NCI-H446 (cell line): ENCODE measurements around the gene EDN1.
A peak's percentile ranks its signal among the peaks of the same experiment; 100 is the strongest.

ENCODE experiments used
- DNase-seq, 2 experiments: peaks; one replicate each; lab custom pipeline; 2025; lab: John Stamatoyannopoulos, UW

EDN1 gene

DNA sequence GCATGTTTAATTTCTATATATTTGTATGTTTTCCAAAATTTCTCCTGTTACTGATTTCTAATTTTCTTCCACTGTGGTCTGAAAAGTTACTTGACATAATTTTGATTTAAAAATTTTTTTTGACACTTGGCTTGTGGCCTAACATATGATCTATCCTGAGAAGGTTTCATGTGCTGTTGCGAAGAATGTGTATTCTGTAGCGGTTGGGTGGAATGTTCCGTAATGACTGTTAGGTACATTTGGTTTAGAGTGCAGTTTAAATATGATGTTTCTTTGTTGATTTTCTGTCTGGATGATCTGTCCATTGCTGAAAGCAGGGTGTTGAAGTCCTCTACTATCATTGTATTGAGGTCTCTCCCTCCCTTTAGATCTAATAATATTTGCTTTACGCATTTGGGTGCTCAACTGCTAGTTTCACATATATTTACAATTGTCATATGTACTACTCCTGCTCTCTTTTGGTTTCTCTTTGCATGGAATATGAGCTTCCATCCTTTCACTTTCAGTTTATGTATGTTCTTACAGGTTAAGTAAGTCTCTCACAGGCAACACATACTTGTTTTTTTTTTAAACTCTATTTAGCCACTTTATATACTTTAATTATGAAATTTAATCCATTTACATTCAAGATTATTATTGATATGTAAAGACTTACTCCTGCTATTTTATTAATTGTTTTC lies 19.5 kb upstream of the EDN1 start:
- no peak for DNase-seq

DNA sequence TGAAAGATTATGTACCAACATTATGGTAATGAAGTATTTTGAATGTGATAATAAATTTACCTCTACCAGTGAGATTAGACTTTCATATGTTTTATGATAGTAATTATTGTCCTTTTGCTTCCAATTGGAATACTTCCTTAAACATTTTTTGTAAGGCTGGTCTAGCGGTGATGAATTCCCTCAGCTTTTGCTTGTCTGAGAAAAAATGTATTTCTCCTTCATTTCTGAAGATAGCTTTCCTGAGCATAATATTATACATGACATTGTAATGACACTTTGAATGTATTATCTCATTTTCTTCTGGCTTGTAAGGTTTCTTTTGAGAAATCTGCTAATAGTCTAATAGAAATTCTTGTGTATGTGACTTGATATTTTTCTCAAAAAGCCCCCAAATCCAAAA lies 18.6 kb upstream of the EDN1 start:
- DNase-seq = no peak

DNA sequence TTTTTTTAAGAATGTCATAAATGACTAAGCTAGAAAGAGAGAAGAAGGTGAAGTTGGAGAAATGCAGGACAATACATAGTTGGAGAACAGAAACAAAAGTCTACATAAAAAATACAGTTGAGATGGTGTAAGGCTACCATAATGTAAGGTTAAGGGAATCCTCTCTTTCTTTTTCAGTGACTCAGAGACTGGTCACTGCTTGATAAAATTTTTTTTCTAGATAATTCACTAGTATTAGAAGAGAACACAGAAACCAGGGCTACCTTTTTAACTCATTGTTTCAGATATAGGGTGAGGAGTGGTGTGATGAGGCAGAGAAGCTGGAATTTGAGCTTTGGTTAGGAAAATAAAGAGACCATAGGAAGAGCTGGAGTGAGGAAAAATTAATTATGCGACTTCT lies 18.2 kb upstream of the EDN1 start:
- DNase-seq = no peak

DNA sequence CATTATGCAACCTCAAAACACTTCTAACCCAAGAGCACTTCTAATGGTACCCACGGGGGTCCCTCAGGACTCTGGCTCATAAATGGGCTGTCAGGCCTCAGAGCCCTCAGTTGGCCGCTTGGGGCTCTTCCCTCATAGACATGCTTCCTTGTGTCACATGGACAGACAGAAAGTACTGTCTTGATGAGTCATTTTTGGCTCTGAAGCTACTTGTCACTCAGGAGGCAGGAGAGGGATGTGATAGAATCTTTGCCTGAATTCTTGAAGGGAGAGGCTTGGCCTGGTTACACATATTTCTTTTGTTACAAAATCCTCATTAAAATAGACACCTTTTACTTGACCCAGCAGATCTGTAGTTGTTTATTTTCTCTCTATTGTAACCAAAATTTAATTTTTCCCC lies 15.1 kb upstream of the EDN1 start:
- DNase-seq = no peak

DNA sequence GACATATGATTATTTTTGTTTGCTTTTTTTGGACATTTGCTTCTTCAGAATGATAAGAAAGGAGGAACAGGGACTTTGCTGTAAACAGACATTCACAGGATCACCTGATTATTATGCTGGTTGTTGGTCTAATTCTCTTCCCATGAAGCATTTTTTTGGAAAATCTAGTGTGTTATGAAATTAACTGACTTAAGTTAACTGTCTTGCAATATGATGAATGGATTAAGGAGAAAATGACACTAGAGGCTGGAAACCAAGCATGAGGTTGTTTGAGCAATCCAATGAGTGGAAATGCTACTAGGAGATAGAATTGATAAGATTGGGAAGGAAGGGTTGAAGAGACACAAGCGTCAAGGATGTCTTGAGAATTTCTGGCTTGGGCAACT lies 13.2 kb upstream of the EDN1 start:
- DNase-seq = no peak

DNA sequence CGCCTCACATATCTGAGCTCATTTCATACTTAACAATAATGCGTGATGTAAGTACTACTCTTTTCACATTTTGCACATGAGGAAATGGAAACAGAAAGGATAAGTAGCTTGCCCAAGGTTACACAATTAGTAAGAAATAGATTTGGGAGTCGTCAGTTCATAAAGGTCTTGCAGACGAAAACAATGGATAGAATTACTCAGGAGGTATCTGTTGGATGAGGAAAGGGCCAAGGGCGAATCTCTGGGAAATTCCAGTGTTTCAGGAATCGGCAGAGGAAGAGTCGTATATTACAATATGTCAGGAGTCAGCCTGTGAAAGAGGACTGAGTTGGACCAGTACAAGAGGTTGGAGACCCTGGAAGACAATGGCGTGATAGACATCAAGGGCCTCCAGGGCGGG lies 12.8 kb upstream of the EDN1 start:
- no peak for DNase-seq

DNA sequence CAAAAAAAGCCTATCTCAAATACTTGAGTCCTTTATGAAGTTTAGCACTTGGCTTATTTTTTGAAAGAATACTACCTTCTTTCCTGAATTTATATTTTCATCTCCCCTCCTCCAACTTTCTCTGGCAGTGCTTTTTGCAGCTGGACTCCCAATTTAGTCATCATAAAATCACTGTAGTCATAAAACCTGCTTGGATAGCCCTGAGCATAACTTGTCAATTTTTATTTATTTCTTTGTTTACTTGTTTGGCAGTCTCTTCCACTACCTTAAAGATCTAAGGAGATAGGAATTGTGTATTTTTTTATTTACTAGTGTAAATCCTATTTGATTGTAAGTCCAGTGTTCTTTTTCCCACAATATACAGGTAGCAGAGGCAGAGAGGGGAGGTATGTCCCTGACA lies 11.2 kb upstream of the EDN1 start:
- DNase-seq = no peak

DNA sequence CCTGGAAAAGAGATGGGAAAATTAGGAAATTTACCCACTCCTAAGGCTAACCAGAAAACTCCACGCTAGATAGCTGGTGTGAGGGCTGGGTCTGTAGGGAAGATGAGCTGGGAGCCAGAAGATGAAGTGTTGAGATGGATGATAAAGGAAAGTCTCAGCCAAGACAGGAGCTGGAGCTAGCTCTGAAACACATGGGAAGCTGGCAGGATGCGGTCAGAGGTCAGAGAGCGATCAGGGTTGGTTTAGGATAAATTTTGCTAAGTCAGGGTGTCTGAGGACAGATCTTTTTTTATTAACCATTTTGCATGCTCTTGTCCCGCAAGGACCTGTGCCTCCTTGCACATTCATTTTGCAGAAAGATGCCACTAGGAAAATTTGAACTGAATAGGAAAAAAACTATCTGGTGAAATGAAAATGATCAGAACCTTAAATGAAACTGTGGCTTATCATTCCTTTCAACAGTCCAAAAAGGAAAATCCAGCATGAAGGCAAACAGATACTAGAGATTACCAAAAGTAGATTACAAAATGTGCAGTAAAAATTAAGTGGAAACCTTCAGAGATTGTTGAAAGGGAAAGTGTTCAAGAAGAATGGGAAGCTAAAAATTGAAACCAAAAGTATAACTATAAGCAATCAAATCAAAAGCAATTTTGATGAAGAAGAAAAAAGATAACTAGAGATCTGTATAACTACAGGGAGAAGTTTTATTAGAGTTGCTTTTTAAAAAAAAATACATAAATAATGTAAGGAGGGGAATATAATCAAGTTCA lies 10.7 kb upstream of the EDN1 start:
- DNase-seq = no peak

DNA sequence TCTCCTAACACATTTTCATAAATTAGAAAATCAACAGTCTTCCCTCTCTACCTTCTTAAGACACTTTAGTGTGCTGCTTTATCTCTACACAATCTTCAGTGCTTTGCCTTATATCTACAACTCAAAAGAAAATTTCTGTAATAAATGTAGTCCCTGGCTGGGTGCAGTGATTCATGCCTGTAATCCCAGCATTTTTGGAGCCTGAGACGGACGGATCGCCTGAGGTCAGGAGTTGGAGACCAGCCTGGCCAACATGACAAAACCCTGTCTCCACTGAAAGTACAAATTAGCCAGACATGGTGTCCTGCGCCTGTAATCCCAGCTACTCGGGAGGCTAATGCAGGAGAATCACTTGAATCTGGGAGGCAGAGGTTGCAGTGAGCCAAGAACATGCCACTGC lies 9.7 kb upstream of the EDN1 start:
- DNase-seq = no peak

DNA sequence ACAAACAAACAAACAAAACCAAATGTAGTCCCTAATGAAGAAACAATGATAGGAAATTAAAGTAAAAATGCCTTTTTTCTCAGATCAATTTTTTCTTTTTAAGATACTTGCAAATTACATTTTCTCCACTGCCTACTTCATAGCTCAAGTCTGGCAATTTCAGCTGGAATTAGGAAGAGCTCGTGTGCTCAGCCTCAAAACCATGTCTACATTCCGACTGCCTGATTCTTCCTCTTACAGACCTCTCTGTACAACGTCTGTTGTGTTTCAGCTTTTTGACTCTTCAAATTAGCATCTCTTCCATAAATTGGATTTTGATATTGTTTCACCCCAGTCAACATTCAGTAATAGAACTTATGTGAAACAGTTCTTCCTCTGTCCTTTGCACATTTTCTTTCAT lies 9.3 kb upstream of the EDN1 start:
- no peak for DNase-seq

DNA sequence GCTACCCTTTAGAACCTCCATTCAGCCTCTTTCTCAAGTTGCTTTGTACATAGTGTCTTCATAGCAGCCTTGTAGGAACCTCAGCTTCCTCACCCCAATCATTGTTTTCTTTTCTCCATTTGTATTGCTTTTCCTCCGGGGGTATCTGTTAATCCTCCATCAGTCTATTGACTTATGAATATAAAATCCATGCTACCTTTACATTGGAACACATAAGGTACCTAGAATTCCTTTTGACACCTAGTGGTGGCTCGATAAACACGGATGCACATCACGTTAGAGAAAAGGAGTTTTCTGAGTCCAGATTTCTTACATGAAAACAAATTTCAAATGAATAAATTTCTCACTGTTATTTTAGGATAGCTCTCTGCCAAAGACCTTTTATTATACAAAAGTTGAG lies 6.3 kb upstream of the EDN1 start:
- no peak for DNase-seq

DNA sequence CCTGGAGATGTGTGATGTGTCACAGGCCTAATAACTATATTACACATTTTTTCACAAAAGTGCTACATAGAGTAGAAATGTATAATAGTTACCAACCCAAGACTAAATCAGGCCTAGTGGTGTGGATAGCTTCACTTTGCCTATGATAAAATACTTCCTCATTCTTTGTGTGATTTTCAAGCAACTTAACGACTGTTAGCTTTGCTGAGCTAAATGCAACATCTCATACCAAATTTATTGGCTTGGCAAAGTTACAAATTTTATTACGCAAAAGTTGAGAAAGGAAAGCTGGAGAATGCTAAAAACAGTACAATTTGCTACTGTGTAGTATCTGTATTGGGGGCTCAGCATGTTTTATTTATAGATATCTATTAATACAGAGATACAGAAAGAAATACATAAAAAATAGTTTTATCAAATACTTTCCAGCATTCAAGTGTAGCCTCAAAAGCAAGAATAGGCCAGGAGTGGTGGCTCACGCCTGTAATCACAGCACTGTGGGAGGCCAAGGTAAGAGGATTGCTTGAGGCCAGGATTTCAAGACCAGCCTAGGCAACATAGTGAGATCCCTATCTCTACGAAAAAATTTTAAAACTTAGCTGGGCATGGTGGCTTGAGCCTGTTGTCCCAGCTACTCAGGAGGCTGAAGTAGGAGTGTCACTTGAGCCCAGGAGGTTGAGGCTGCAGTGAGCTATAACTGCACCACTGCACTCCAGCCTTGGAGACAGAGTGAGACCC lies 3.6 kb upstream of the EDN1 start:
- DNase-seq = no peak

DNA sequence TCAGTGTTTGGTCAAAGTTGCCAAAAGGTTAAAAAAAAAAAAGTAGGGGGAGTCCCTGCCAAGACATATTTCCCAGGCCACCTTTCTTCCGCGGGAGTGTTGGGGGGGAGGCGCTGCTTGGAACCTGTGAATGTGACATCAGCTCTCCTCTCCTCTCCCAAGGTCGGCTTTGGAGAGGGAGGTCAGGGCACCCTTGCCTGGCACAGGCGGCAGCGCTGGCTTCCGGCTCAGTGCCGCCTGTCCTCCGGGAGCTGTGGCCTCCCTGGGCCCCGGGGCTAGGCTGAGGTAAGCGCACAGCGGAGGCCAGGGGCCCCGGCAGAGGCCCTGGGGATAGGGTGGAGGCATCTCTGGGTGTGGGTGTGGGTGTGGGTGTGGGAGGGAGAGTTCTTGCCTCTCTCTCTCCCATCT lies 1.9 kb upstream of the EDN1 start:
- no peak for DNase-seq

DNA sequence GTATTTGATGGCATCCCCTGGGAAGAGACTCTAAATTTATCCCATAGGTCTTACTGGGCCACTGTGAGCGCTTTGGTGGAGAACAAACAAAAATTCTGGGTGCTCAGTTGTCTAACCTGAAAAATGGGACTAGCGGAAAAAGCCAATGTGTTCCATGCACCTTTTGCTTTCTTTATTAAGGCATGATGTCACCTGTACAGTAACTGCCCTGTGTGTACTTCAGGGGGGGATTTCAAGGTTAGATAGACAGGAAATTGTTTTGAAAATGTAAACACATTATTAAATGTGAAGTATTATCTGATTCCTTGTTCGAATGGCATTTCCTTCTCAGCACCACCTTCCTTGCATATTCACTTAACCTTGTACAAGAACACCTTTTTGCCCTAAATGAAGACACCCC lies 1.2 kb upstream of the EDN1 start:
- DNase-seq = no peak

DNA sequence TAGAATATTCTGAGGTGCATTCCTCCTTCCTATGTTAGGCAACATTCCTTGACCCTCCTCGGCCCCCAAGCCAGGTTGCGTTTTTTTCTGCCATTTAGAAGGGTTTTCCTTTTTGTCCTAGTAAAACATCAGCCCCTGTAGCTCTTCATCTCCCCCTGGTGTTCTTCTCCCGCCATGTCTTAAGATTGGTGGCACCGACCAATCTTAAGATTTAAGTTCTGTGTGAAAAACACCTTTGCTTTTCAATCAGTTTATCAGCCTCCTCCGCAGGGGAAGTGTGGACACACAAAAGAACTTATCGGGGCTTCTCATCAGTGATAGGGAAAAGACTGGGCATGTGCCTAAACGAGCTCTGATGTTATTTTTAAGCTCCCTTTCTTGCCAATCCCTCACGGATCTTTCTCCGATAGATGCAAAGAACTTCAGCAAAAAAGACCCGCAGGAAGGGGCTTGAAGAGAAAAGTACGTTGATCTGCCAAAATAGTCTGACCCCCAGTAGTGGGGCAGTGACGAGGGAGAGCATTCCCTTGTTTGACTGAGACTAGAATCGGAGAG lies 719 bp upstream of the EDN1 start:
- peak in 1 of 2 experiments; percentile 30 for DNase-seq

DNA sequence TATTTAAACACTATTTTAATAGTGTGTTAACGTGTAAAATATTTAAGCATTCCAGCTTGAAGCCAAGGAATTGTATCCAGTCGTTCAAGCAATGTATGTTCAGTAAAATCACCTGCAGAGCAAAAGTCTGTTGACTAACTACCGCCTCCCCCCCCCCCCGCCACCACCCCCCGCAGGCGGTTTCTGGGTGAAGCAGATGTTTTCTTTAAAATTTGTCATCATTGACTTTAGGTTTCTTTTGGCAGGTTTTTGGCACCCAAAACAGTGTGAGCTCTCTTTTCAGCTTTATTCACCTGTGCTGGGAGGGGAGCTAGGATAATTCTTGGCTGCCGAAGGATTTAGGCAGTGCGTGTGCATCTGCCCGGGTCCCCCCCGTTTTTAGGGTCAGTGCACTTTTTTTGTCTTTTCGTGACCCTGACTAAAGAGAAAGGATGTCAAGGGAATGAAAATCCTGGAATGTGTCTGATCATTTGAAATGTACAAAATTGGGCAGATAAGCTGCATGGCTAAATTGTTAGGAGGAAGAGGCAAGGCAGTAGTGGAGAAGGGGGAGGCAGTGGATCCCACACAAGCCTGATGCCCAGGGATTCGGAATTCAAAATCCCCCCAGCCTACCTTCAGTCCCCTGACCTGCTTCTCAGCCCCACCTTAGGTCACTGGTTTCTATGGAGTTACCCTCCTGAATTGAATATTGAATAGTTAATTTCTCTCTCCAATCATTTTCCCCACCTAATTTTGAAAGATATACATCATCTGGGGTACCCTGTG lies 1.1 kb downstream of the EDN1 start:
- DNase-seq = no peak

DNA sequence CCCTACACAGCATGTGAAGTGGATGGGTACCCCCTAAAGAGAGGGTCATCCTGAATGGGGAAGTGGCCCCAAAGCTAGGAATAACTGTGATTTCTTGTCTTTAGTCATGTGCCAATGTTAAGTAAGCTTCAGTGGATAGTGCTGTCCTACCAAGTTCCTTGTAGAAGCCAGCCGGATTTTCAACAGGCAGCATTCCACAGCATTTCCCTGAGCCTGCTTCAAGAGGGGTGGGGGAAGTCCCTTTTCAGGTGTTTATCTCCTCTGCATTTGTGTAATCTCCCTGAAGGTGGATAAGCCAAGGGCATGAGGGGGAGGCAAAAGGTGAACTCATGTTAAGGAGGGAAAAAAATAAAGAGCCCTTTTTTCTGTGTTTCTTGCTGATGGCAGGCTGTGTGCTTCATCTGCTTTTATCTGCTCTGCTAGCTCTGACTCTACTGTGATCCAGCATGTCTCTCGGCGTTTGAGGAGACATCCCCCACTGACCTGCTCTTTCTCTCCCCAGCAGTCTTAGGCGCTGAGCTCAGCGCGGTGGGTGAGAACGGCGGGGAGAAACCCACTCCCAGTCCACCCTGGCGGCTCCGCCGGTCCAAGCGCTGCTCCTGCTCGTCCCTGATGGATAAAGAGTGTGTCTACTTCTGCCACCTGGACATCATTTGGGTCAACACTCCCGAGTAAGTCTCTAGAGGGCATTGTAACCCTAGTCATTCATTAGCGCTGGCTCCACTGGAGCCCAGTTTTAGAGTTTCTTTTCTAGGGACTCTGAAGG lies 1.9 kb downstream of the EDN1 start:
- no peak for DNase-seq

DNA sequence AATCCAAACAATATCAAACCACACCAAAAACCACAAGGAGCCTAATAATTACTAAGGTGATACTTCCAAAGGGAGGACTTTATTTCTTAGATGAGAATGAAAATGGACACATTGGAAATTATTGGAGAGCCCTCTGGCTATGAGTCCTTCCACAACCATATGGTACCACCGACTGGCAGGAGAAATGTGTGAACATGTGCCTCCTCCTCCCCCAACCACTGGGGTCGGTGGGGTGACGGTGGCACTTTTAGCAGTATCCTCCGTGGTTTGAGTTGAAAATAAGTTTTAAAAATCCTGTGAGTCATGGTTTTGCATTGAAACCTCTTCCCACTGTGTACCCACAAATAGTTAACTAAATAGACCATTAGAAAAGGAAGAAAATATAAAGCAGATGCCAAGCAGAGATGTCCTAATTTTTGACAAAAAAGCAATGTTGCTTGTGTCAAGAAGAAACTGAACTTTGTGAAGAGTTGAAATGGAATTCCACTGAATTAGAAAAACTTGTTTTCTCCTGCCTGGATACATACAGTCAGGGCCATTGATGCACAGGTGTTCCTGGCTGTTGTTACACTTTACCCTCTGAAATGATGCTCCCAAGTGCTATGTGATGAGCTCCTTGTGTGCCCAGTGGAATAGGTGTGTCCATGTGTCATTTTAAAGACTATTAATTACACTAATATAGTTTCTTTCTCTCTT lies 3.2 kb downstream of the EDN1 start:
- DNase-seq = no peak

DNA sequence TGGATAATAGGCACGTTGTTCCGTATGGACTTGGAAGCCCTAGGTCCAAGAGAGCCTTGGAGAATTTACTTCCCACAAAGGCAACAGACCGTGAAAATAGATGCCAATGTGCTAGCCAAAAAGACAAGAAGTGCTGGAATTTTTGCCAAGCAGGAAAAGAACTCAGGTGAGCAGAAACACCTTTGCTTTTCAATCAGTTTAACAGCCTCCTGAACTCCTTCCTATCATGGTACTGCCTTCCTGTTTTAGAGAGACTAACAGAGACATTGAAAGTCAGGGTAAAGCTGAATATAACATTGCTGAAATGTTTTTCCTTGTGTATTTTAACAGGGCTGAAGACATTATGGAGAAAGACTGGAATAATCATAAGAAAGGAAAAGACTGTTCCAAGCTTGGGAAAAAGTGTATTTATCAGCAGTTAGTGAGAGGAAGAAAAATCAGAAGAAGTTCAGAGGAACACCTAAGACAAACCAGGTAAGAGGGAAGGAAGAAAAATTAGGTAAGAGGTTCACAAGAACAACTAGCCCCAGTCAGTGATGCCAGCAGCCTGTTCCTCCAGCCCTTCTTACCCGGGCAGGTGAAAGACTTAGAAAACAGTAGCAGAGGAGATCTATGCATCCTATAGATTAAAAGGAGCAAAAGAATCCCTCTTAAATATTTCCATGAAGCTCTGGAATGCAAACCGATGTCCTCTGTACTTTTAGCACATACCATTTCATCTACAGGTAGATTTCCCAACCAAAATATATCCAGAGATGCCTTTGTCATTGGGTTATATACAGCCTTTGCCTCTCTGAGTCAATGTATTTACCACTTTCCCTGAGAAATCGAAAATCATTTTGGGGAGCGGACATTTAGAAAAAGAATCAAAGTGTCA lies 4.0 kb downstream of the EDN1 start:
- no peak for DNase-seq
